Right lobe of liver (tissue), 4 donors: Measurements from ENCODE around the gene STPG4.

Experiments used
- POLR2A ChIP-seq: fragments of 450-650 bp; IDR thresholded peaks from one replicate; pipeline ENCODE4 v1.6.1; 2017; ENCODE audit warnings: antibody characterized with exemption, mild to moderate bottlenecking
- TF ChIP-seq, protein P1 (sequence below), 4 donors: fragments of 200-600 bp in 3 of 4; fragments of 450-650 bp in 1 of 4; IDR thresholded peaks; one replicate each; pipeline versions ENCODE4 v1.5.1 to v1.8.0; 2016 to 2022; ENCODE audit warnings: antibody characterized with exemption in 4 of 4, mild to moderate bottlenecking in 2 of 4
- donor health status: DM: no; HTN: no; CAD: no.
- donor health status: DM: no; HTN: no; CAD: no.
- donor health status: DM: no; HTN: yes; CAD: no.

DNA sequence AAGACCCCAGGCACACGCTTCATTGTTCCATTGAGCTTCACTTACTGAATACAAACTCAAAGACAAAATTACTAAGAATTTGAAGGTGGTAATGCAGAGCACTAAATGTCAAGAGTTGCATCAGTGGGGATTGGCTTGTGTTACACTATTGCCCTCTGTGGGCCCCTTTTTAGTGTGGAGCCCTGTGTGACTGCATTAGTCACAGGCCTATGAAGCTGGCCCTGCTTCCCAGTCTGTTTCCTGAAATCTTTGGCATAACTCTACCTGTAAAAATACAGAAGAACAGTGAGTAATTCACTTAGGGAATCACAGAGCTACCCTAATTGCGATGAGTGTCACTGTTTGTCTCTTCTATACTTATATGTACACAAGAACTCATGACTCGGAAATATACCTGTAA, 40.0 kb upstream of the STPG4 start:
- TF ChIP-seq, protein P1, sequence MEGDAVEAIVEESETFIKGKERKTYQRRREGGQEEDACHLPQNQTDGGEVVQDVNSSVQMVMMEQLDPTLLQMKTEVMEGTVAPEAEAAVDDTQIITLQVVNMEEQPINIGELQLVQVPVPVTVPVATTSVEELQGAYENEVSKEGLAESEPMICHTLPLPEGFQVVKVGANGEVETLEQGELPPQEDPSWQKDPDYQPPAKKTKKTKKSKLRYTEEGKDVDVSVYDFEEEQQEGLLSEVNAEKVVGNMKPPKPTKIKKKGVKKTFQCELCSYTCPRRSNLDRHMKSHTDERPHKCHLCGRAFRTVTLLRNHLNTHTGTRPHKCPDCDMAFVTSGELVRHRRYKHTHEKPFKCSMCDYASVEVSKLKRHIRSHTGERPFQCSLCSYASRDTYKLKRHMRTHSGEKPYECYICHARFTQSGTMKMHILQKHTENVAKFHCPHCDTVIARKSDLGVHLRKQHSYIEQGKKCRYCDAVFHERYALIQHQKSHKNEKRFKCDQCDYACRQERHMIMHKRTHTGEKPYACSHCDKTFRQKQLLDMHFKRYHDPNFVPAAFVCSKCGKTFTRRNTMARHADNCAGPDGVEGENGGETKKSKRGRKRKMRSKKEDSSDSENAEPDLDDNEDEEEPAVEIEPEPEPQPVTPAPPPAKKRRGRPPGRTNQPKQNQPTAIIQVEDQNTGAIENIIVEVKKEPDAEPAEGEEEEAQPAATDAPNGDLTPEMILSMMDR (IDR thresholded peaks at IDR 0.05): no peak
- TF ChIP-seq POLR2A: no peak
